ENCODE measurements around the gene NPTXR.
"Not testable (repeated sequence)": the region's sequence is repeated elsewhere in the genome, so short reads cannot be mapped to it uniquely, and the experiment has no call there.

NPTXR gene

GRCh38 chr22:38830026-38830844 lies 13.6 kb downstream of the NPTXR start:
- no peak for DNase-seq

GRCh38 chr22:38829485-38829884 lies 14.3 kb downstream of the NPTXR start:
- DNase-seq = no peak

- DNase-seq = no peak
Observed at GRCh38 chr22:38828616-38829205, 15.1 kb downstream of the NPTXR start.

GRCh38 chr22:38828191-38828590 lies 15.6 kb downstream of the NPTXR start:
- DNase-seq = no peak

- no peak for DNase-seq
Observed at GRCh38 chr22:38827510-38827909, 16.3 kb downstream of the NPTXR start.

GRCh38 chr22:38826801-38827200 lies 17.0 kb downstream of the NPTXR start:
- no peak for DNase-seq

- no peak for DNase-seq
Observed at GRCh38 chr22:38826386-38826785, 17.4 kb downstream of the NPTXR start.

GRCh38 chr22:38824585-38824984 lies 19.2 kb downstream of the NPTXR start:
- DNase-seq = no peak

- DNase-seq = no peak
Observed at GRCh38 chr22:38823637-38824036, 20.2 kb downstream of the NPTXR start.

GRCh38 chr22:38823076-38823475 lies 20.8 kb downstream of the NPTXR start:
- DNase-seq = no peak

- no peak for DNase-seq
Observed at GRCh38 chr22:38820020-38820419, 23.8 kb downstream of the NPTXR start.

- no peak for DNase-seq
Observed at GRCh38 chr22:38819387-38819940, 24.4 kb downstream of the NPTXR start.

GRCh38 chr22:38817196-38817595 lies 26.6 kb downstream of the NPTXR start:
- no peak for DNase-seq

- DNase-seq = no peak
Observed at GRCh38 chr22:38815842-38816241, 28.0 kb downstream of the NPTXR start.

GRCh38 chr22:38811241-38811640 lies 32.6 kb downstream of the NPTXR start:
- no peak for DNase-seq

- DNase-seq = not testable (repeated sequence)
Observed at GRCh38 chr22:38805041-38805593, 38.7 kb downstream of the NPTXR start.

GRCh38 chr22:38802671-38803121 lies 41.1 kb downstream of the NPTXR start:
- no peak for DNase-seq

- DNase-seq = no peak
Observed at GRCh38 chr22:38799265-38800002, 44.4 kb downstream of the NPTXR start.

- DNase-seq = no peak
Observed at GRCh38 chr22:38798496-38798895, 45.3 kb downstream of the NPTXR start.

GRCh38 chr22:38796262-38796957 lies 47.4 kb downstream of the NPTXR start:
- DNase-seq = no peak

GRCh38 chr22:38795569-38795968 lies 48.3 kb downstream of the NPTXR start:
- DNase-seq = no peak

- peak; percentile 79 for DNase-seq
Observed at GRCh38 chr22:38793721-38794466, 49.9 kb downstream of the NPTXR start, which contains the start of gene DNAL4. Gene DNAL4, minus strand, starts transcription at chr22:38794143. Its CDS starts 11,412 bp downstream, at chr22:38782731.

Measured in NCI-H2107 (cell line).